HepG2 (cell line): Measurements from ENCODE around the gene EPHA2. TPM values are rescaled to one million over a fixed set of nuclear protein-coding genes. Genes with fewer than 3 reads are reported as not detected.

ENCODE experiments used
- ATAC-seq: fragments of 200-7000 bp; cut with Tn5 transposase; 3 replicates; pipeline ENCODE4 v1.9.1; 2020; ENCODE audit warnings: mild to moderate bottlenecking, moderate library complexity
- BruUV-seq: library from RNA; stranded (reverse); fragments of 400-500 nt; replicated peaks from 2 replicates; lab custom pipeline; 2021; lab: Mats Ljungman, UMichigan
- CTCF ChIA-PET: fragments of 300-600 bp; formaldehyde crosslinking; extraction: SDS; loops from one replicate; lab custom pipeline; 2021; ENCODE audit warnings: low total read pairs, inconsistent platforms, low intra/inter-chr PET ratio; lab: Yijun Ruan, JAX
- POLR2A ChIA-PET: fragments of 350-600 bp; sonication (Branson Sonifier 250); formaldehyde crosslinking; loops from one replicate; lab custom pipeline; 2020; ENCODE audit warnings: antibody characterized with exemption, inconsistent platforms; lab: Yijun Ruan, JAX
- DNase-seq: peaks from one replicate; pipeline ENCODE4 v3.0.0-alpha.2; 2015; ENCODE audit warnings: low spot score
- FAIRE-seq: peaks from 3 replicates; lab custom pipeline; 2011; peaks lifted over from hg19 to GRCh38; lab: Jason Lieb, UNC
- H2AFZ ChIP-seq: one replicate; pipeline ENCODE4 v1.6.1; 2011; ENCODE audit warnings: low read length, inconsistent platforms
- H3K27ac ChIP-seq: fragments of 300-600 bp; 3 replicates; pipeline ENCODE4 v1.8.0; 2011; ENCODE audit warnings: mixed run types, mild to moderate bottlenecking, mixed read lengths, low read length, inconsistent platforms; ENCODE audit not compliant: insufficient read depth; ENCODE audit errors: extremely low read length
- H3K27me3 ChIP-seq, 2 experiments: fragments of 200-600 bp in 1 of 2; 2 replicates in 1 of 2; 3 replicates in 1 of 2; pipeline versions ENCODE4 v1.6.0 to v1.8.0; 2011; ENCODE audit warnings: low read length in 2 of 2, mild to moderate bottlenecking in 2 of 2, moderate library complexity in 2 of 2, inconsistent platforms in 1 of 2; ENCODE audit not compliant: insufficient read depth in 2 of 2, control insufficient read depth in 1 of 2
- H3K36me3 ChIP-seq, 2 experiments: fragments of 200-600 bp in 1 of 2; replicated peaks in 1 of 2; 2 replicates in 1 of 2; 3 replicates in 1 of 2; pipeline versions ENCODE4 v1.5.1 to v1.8.0; 2011; ENCODE audit warnings: low read length in 2 of 2, inconsistent platforms in 1 of 2; ENCODE audit not compliant: insufficient read depth in 2 of 2, control insufficient read depth in 1 of 2
- H3K4me1 ChIP-seq: 2 replicates; pipeline ENCODE4 v1.5.1; 2012; ENCODE audit warnings: low read length, inconsistent platforms; ENCODE audit not compliant: insufficient read depth
- H3K4me2 ChIP-seq: 2 replicates; pipeline ENCODE4 v1.6.0; 2011; ENCODE audit warnings: low read depth, low read length, inconsistent platforms
- H3K4me3 ChIP-seq, 3 experiments: fragments of 200-600 bp in 1 of 3; sonication (generic), shearing (Covaris generic) in 1 of 3; replicated peaks in 1 of 3; 2 replicates each; pipeline ENCODE4 v1.5.1; 2011 to 2016; ENCODE audit warnings: low read length in 3 of 3, inconsistent platforms in 2 of 3, low read depth in 2 of 3, mild to moderate bottlenecking in 2 of 3, control low read depth in 1 of 3, mixed read lengths in 1 of 3; ENCODE audit not compliant: insufficient read depth in 1 of 3
- H3K79me2 ChIP-seq: one replicate; pipeline ENCODE4 v1.6.1; 2011; ENCODE audit warnings: low read length, inconsistent platforms; ENCODE audit not compliant: insufficient read depth
- H3K9ac ChIP-seq: 2 replicates; pipeline ENCODE4 v1.6.0; 2011; ENCODE audit warnings: mild to moderate bottlenecking, low read depth, low read length, inconsistent platforms; ENCODE audit not compliant: insufficient read depth
- H3K9me3 ChIP-seq: 2 replicates; pipeline ENCODE4 v1.5.1; 2012; ENCODE audit warnings: mild to moderate bottlenecking, low read length
- H4K20me1 ChIP-seq: 2 replicates; pipeline ENCODE4 v1.6.0; 2011; ENCODE audit warnings: inconsistent platforms, mild to moderate bottlenecking, low read length, moderate library complexity; ENCODE audit not compliant: insufficient read depth
- FOXP1 ChIP-seq, 2 experiments: fragments of 450-650 bp in 1 of 2; IDR thresholded peaks; 2 replicates each; pipeline ENCODE4 v1.6.1; 2017 to 2018; ENCODE audit warnings: antibody characterized with exemption in 1 of 2
- NR2C2 ChIP-seq: sonication (generic); formaldehyde crosslinking; IDR thresholded peaks from 2 replicates; pipeline ENCODE4 v1.4.0; 2020; ENCODE audit warnings: missing genetic modification reagents, mild to moderate bottlenecking, moderate library complexity, borderline replicate concordance
- NR2F6 ChIP-seq, 2 experiments: IDR thresholded peaks; 2 replicates each; pipeline ENCODE4 v1.6.1; 2016; ENCODE audit warnings: antibody characterized with exemption in 1 of 2, mild to moderate bottlenecking in 1 of 2
- RARA ChIP-seq: IDR thresholded peaks from 2 replicates; pipeline ENCODE4 v1.6.1; 2016; ENCODE audit warnings: missing genetic modification reagents, missing compliant biosample characterization
- RERE ChIP-seq: IDR thresholded peaks from 2 replicates; pipeline ENCODE4 v1.6.1; 2016; ENCODE audit warnings: low read depth, missing genetic modification reagents, missing compliant biosample characterization
- TFAP4 ChIP-seq: sonication (generic); IDR thresholded peaks from 2 replicates; pipeline ENCODE4 v1.6.1; 2016; ENCODE audit warnings: low read depth, borderline replicate concordance
- ZNF362 ChIP-seq: sonication (generic); formaldehyde crosslinking; IDR thresholded peaks from 2 replicates; pipeline ENCODE4 v1.4.0; 2020; ENCODE audit warnings: missing genetic modification reagents, mild to moderate bottlenecking, borderline replicate concordance
- ZNF460 ChIP-seq: sonication (generic); formaldehyde crosslinking; IDR thresholded peaks from 2 replicates; pipeline ENCODE4 v1.5.1; 2020; ENCODE audit warnings: missing genetic modification reagents, mild to moderate bottlenecking, borderline replicate concordance
- ZNF770 ChIP-seq: sonication (generic); formaldehyde crosslinking; IDR thresholded peaks from 2 replicates; pipeline ENCODE4 v1.5.0; 2020; ENCODE audit warnings: mild to moderate bottlenecking, missing genetic modification reagents
- WGBS: methylation state at CpG from one replicate; pipeline ENCODE4 v1.1.6; 2017; ENCODE audit warnings: low lambda C conversion rate; 5-methylcytosine and 5-hydroxymethylcytosine counted together
- in situ Hi-C: cut with HindIII; loops from 2 replicates; pipeline ENCODE4 v1.10.0; 2017; ENCODE audit warnings: low pct_unique_long_range_greater_than_20kb; ENCODE audit not compliant: extremely low pct_ligation_motif_present
- intact Hi-C: fragments of 100-400 bp; cut with micrococcal nuclease; formaldehyde crosslinking; loops from one replicate; pipeline ENCODE4 v1.10.0; 2022; ENCODE audit not compliant: unreplicated experiment
- polyA plus RNA-seq, 8 experiments: library from polyadenylated mRNA; depleted of rRNA in 3 of 8; stranded (reverse) in 7 of 8; unstranded in 1 of 8; fragments of >200 nt; fragmentation: Illumina TruSeq in 4 of 8; extraction: Trizol in 4 of 8; gene quantifications; 2 replicates each; pipeline versions ENCODE4 v1.2.1 to v1.2.3, GENCODE V29; 2011 to 2016; ENCODE audit warnings: low read depth in 4 of 8, missing spikeins in 1 of 8, mixed read lengths in 1 of 8; ENCODE audit not compliant: insufficient read depth in 1 of 8
- total RNA-seq, 5 experiments: library from RNA; depleted of rRNA; stranded (reverse); fragments of >200 nt; fragmentation: Illumina TruSeq; extraction: Trizol; gene quantifications; 2 replicates each; pipeline ENCODE4 v1.2.3, GENCODE V29; 2016; ENCODE audit warnings: low read depth in 1 of 5

Gene EPHA2
- total and polyA plus RNA-seq, 2 of the 13 experiments (the other 11 are each of a cell fraction or from before 2014, with no cell fraction given): 33.6 to 53.6 TPM

- CTCF ChIA-PET: no interaction called here
- POLR2A ChIA-PET: interaction anchor here (1.1 kb wide), 1 partner anchor 28 kb away, joined by 3 read pairs; no protein-coding TSS in a partner anchor
- no peak for FAIRE-seq
- TF ChIP-seq FOXP1 (IDR thresholded peaks at IDR 0.05) (no peak), FOXP1 (CRISPR knock-in tag; IDR thresholded peaks at IDR 0.05) (0 out of 2 replicates have a peak, but pooled peaks have one; percentile 4), ZNF460 (CRISPR knock-in tag) (peak; percentile 80), RERE (CRISPR knock-in tag) (no peak), NR2C2 (CRISPR knock-in tag) (peak; percentile 42; the same call in 1 of the 2 replicates), ZNF770 (peak; percentile 85), ZNF362 (CRISPR knock-in tag) (peak; percentile 4; the same call in 1 of the 2 replicates), RARA (CRISPR knock-in tag) (peak; percentile 36), TFAP4 (0 out of 2 replicates have a peak, but pooled peaks have one; percentile 3), NR2F6 (IDR thresholded peaks at IDR 0.05) (no peak), NR2F6 (CRISPR knock-in tag; IDR thresholded peaks at IDR 0.05) (peak; percentile 53; the same call in 1 of the 2 replicates)
These were observed 62.9 kb downstream of the EPHA2 start for GRCh38 chr1:16092923-16093511.

More at GRCh38 chr1:16092923-16093511, 62.9 kb downstream of the EPHA2 start:
- peak overlapping the region in 1 of 3 experiments; percentile 35; a peak in 1 of 6 replicates for H3K4me3 ChIP-seq
- no peak overlapping the region for H2AFZ ChIP-seq
- intact Hi-C loops: no loop called here
- ATAC-seq (peak; percentile 16), DNase-seq (no peak)
- no peak overlapping the region for H3K27ac ChIP-seq
- H3K9ac ChIP-seq: no peak overlapping the region
- no peaks in the 10 kb centered on the region for H3K9me3 ChIP-seq
- H3K79me2 ChIP-seq: no peaks in the 10 kb centered on the region
- 4% methylated on average over 7 of the region's 9 CpGs for WGBS
- peaks cover 60% of the 10 kb centered on the region for H3K4me1 ChIP-seq
- peak overlapping the region; percentile 55 for H3K4me2 ChIP-seq
- peaks cover 2 to 74% of the 10 kb centered on the region in 2 experiments; a peak in 4 of 5 replicates for H3K27me3 ChIP-seq
- H4K20me1 ChIP-seq: no peaks in the 10 kb centered on the region
- in situ Hi-C loops: no loop called here
- H3K36me3 ChIP-seq: no peaks in the 10 kb centered on the region
- no TSS peak for BruUV-seq
